ENCODE data around the gene MEIOC.

Gene MEIOC

DNA sequence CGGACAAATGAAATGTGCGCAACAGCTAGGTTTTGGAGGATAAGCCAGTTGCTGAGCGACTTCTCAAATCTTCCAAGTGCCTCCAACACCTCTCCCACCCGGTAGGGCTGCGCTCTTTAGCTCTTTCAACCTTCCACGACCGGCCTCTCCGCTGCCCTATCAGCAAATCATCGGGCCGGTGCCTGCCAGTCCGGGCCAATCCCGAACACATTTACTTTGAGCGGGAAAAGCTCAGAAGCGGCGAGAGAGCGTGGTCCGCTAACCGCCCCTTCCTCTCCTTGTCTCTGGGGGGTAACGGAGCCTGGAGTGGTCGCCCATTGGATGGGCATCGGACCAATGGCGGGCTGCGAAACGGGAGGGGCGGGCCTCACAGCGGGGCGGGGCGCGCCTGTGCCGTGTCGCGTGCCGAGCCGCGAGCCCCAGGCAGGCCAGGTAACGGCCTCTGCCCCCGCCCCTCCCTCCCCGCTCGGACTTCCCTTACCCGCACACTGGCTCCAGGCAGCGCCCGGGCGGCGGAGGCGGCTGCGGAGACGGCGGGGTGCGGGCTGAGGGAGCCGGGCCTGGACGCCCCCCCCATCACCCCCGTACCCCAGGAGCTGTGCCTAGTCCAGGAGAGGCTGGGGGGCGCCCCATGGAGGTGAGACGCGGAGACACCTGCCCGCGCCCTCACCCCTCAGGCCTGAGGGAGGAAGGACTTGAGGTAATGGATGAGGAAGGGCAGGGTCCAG is at the start of gene MEIOC:
TSS of gene MEIOC (plus strand) at position 486 of the 728 bp plus-strand sequence. CDS start at position 632, 146 bp downstream.
- DNase-seq (ENCODE audit: low read depth): no peak
- H3K4me3 ChIP-seq (replicated peaks; ENCODE audit: low read depth, low read length): no peak within 1 kb of the TSS
- TF ChIP-seq, protein P1, sequence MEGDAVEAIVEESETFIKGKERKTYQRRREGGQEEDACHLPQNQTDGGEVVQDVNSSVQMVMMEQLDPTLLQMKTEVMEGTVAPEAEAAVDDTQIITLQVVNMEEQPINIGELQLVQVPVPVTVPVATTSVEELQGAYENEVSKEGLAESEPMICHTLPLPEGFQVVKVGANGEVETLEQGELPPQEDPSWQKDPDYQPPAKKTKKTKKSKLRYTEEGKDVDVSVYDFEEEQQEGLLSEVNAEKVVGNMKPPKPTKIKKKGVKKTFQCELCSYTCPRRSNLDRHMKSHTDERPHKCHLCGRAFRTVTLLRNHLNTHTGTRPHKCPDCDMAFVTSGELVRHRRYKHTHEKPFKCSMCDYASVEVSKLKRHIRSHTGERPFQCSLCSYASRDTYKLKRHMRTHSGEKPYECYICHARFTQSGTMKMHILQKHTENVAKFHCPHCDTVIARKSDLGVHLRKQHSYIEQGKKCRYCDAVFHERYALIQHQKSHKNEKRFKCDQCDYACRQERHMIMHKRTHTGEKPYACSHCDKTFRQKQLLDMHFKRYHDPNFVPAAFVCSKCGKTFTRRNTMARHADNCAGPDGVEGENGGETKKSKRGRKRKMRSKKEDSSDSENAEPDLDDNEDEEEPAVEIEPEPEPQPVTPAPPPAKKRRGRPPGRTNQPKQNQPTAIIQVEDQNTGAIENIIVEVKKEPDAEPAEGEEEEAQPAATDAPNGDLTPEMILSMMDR (IDR thresholded peaks at IDR 0.05; ENCODE audit: low read length, missing control alignments): no peak

DNA sequence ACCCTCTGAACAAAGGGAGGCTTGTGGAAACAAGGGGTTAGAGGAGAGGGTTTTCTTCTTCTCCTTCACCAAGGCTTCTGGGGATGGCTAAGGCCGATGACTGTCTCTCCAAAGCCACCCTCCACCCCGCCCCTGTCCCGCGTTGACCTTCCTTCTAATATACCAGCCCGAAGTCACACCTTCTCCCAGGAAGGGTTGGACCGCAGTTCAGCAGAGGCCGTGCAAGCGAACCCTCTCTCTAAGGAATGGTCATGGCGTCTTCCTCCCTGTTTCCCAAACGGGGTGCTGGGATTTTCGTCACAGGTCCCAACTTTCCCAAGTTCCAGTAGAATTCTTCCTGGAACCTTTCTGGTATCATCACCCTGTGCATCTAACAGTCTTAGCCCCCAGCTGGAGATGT is 49.6 kb upstream of the MEIOC start:
- TF ChIP-seq, protein P1 (IDR thresholded peaks at IDR 0.05; ENCODE audit: low read length, missing control alignments): no peak
- no peak for DNase-seq (ENCODE audit: low read depth)
- H3K4me3 ChIP-seq (replicated peaks; ENCODE audit: low read depth, low read length): no peak overlapping the region

DNA sequence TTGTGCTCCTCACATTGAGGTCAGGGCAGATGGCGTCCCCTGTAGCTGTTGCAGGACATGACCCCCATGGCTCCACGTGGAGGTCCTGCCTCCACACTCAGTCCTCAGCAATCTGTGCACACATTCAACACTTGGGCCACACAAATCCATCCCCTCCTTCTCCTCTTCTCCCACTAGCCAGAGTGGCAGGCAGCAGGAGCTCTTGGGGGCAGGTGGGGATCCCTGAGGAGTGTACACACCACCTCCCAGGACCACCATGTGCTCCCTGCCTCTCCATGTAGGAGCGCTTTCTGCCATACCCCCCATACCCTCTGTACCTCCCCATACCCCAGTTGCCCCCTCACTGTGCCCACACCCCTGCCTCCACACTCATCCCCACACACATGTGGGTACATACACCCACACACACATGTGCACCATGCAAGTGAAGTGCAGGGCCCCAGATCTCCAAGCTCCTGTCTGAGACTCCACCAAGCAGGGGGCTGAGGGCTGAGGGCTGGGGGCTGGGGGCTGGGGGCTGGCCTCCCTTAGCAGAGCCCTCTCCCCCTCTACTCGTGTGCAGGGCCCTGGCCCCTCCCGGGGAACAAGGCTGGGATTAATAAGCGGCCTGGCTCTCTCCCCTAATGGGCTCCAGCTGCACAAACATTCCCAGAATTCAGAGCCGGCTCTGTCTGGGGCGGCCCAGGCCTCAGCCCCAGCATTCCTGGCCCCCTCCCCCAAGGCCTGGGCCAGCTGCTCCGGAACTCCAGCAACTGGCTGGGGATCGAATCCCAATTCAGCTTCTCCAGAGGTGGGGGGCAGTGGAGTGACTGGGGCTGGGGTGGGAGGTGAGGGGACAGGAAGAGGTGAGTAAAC is 48.2 kb upstream of the MEIOC start:
- no peak for DNase-seq (ENCODE audit: low read depth)

DNA sequence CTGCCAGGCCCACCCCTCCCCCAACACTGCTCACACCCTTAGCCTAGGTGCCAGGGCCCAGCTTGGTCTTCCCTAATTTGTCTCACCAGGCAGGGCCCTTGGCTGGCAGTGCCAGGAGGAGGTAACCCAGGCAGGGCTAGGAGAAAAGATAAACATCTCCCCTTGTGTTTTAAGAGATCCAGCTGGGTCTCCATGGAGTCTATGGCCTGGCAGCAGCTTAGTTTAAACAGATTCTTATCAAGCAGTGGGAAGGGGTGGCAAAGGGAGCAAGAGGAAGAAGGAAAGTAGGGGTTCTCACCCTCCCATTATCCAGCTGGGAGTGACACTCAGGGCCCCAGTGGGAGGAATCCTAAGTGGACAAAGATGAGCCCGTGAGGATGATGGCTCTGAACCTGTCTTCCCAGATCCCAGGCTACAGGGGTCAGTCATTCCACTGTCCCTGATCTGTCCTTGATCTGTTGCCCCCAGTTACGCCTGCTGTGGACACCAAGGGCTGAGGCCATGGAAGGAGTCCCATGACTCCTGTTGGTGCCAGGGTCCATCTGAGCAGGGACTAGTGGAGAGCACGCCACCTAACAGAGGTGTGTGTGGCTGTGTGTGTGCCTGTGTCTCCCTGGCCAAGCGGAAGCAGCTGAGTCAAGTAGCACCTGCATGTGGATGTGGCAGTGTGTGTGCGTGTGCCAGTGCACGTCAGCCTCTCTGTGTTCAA is 47.4 kb upstream of the MEIOC start:
- no peak overlapping the region for H3K4me3 ChIP-seq (replicated peaks; ENCODE audit: low read depth, low read length)
- TF ChIP-seq, protein P1 (IDR thresholded peaks at IDR 0.05; ENCODE audit: low read length, missing control alignments): no peak
- DNase-seq (ENCODE audit: low read depth): no peak

More for the DNA sequence above, 48.2 kb upstream of the MEIOC start:
- TF ChIP-seq, protein P1 (IDR thresholded peaks at IDR 0.05; ENCODE audit: low read length, missing control alignments): no peak
- H3K4me3 ChIP-seq (replicated peaks; ENCODE audit: low read depth, low read length): no peak overlapping the region

DNA sequence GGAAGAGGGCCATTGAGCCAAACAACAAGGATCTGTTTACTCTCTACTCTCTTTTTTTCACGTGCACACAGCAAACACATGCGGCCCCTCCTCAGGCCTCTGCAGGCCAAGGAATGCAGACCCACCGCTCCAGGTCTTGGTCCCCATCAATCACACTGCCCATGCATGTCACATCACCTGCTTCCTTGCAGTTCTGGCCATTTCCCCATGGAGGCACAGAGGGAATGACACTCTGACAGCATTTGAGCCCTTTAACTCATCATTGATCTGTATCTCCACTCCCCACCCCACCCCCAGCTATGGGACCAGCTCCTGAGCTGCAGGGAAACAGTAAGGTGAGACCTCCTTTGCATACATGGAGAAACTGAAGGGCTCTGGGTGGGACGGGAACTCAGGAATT is 45.9 kb upstream of the MEIOC start:
- no peak overlapping the region for H3K4me3 ChIP-seq (replicated peaks; ENCODE audit: low read depth, low read length)
- TF ChIP-seq, protein P1 (IDR thresholded peaks at IDR 0.05; ENCODE audit: low read length, missing control alignments): no peak
- no peak for DNase-seq (ENCODE audit: low read depth)

DNA sequence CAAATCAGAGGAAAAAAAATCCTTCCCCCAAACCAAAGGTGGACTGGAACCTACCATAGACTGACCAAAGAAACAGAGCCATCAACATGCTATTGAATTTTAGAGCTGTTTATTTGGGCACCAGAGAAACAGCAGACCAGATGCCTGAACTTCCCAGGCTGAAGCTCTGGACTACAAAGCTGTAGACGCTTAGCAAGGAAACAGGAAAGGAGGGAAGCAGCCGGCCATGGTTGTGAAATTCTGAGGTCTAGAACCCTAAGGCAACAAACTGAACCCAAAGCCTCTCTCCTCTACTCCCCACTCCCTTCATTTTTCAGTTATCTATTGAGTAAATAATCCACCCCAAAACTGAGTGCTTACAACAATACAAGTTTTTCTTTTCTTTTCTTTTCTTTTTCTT is 45.4 kb upstream of the MEIOC start:
- H3K4me3 ChIP-seq (replicated peaks; ENCODE audit: low read depth, low read length): no peak overlapping the region
- TF ChIP-seq, protein P1 (IDR thresholded peaks at IDR 0.05; ENCODE audit: low read length, missing control alignments): no peak
- peak; percentile 41 for DNase-seq (ENCODE audit: low read depth)

Measured in fibroblast of pulmonary artery (primary cell).